H1 (cell line): ENCODE data around the gene RBM19. TPM values are rescaled to one million over a fixed set of nuclear protein-coding genes. Genes with fewer than 3 reads are reported as not detected.

Experiments
- CHD7 ChIP-seq: fragments of 300-600 bp; sonication (generic); IDR thresholded peaks from 2 replicates; pipeline ENCODE4 v1.7.1; 2012; ENCODE audit warnings: low read length, moderate library complexity, mild to moderate bottlenecking, inconsistent platforms; ENCODE audit not compliant: insufficient replicate concordance
- polyA plus RNA-seq, 7 experiments: library from polyadenylated mRNA; depleted of rRNA in 3 of 7; stranded (reverse) in 5 of 7; unstranded in 2 of 7; fragments of >200 nt in 5 of 7; fragments of 200-250 nt in 2 of 7; gene quantifications; 1 replicate in 5 of 7; 2 replicates in 1 of 7; 4 replicates in 1 of 7; pipeline versions ENCODE4 v1.2.1 to v1.2.3, GENCODE V29; 2011 to 2013; ENCODE audit warnings: missing spikeins in 2 of 7, mixed read lengths in 2 of 7
- total RNA-seq: library from RNA; stranded (reverse); fragmentation: NEBNext Ultra II Directional; extraction: Animal tissue kit (Norgen Biotek cat#: 25700); gene quantifications from 2 replicates; pipeline ENCODE4 v1.2.1, GENCODE V29; 2021

RBM19 gene
- total and polyA plus RNA-seq, 2 of the 8 experiments (the other 6 are each of a cell fraction or from before 2014, with no cell fraction given) = 23.4 to 61.9 TPM

- TF ChIP-seq CHD7 = no peak
These were observed 56.2 kb downstream of the RBM19 start (continued) for GRCh38 chr12:113909776-113910420.
